Measurements from ENCODE around the gene NIPSNAP2. TPM values are rescaled to one million over a fixed set of nuclear protein-coding genes. Genes with fewer than 3 reads are reported as not detected.

NIPSNAP2 gene
- total and polyA plus RNA-seq, 2 of the 13 experiments (the other 11 are each of a cell fraction or from before 2014, with no cell fraction given) = 40.3 to 61.5 TPM

DNA sequence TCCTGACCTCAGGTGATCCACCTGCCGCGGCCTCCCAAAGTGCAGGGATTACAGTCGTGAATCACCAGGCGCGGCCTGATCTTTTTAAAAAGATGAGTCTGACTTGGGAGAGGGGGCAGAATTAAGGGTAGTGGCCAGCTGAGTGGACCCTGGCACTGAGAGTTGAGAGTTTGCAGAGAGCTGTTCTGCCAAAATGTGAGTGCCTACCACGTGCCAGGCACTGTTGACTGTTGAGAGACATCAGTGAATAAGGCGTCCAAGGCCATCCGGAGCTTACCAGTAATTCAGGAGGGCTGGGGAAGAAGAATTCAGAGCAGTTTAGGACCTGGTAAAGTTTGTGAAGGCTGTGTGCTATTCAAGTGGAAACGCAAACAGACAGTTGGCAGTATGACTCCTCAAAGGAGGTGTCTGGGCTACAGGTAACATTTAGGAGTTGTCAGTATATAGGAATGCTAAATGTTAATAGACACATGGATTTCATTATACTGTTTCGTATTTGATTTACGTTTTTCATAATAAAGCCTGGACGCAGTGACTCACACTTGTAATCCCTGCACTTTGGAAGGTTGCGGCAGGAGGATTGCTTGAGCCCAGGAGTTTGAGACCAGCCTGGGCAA, 1.5 kb downstream of the NIPSNAP2 start (continued):
- TF ChIP-seq SP4 (CRISPR knock-in tag; IDR thresholded peaks at IDR 0.05) = no peak
- no peak for TF ChIP-seq ZSCAN21 (CRISPR knock-in tag; IDR thresholded peaks at IDR 0.05; ENCODE audit: borderline replicate concordance)
- 0 out of 2 replicates have a peak, but pooled peaks have one; percentile 21 for TF ChIP-seq MEF2D (CRISPR knock-in tag; IDR thresholded peaks at IDR 0.05)
- no peak for TF ChIP-seq HMGA1 (CRISPR knock-in tag; conservative IDR thresholded peaks at IDR 0.05)
- TF ChIP-seq MBD4 (IDR thresholded peaks at IDR 0.05; ENCODE audit: borderline replicate concordance, low read length) = no peak
- no peak for TF ChIP-seq MAFG (CRISPR knock-in tag; IDR thresholded peaks at IDR 0.05)
- TF ChIP-seq ZNF501 (CRISPR knock-in tag; IDR thresholded peaks at IDR 0.05) = peak; percentile 18; the same call in 1 of the 2 replicates
- TF ChIP-seq, protein P1, sequence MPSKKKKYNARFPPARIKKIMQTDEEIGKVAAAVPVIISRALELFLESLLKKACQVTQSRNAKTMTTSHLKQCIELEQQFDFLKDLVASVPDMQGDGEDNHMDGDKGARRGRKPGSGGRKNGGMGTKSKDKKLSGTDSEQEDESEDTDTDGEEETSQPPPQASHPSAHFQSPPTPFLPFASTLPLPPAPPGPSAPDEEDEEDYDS (CRISPR knock-in tag; IDR thresholded peaks at IDR 0.05) = no peak
- TF ChIP-seq CSRNP2 (CRISPR knock-in tag; conservative IDR thresholded peaks at IDR 0.05; ENCODE audit: low read depth) = no peak
- TF ChIP-seq FLYWCH1 (CRISPR knock-in tag; IDR thresholded peaks at IDR 0.05) = no peak
- TF ChIP-seq TBX2 (CRISPR knock-in tag; IDR thresholded peaks at IDR 0.05; ENCODE audit: borderline replicate concordance) = no peak
- no peak for TF ChIP-seq ZSCAN29 (CRISPR knock-in tag; conservative IDR thresholded peaks at IDR 0.05)
- TF ChIP-seq, protein P2, sequence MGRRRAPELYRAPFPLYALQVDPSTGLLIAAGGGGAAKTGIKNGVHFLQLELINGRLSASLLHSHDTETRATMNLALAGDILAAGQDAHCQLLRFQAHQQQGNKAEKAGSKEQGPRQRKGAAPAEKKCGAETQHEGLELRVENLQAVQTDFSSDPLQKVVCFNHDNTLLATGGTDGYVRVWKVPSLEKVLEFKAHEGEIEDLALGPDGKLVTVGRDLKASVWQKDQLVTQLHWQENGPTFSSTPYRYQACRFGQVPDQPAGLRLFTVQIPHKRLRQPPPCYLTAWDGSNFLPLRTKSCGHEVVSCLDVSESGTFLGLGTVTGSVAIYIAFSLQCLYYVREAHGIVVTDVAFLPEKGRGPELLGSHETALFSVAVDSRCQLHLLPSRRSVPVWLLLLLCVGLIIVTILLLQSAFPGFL (CRISPR knock-in tag; IDR thresholded peaks at IDR 0.05) = no peak
- no peak for TF ChIP-seq HIVEP1 (CRISPR knock-in tag; IDR thresholded peaks at IDR 0.05)
- TF ChIP-seq, protein P3, sequence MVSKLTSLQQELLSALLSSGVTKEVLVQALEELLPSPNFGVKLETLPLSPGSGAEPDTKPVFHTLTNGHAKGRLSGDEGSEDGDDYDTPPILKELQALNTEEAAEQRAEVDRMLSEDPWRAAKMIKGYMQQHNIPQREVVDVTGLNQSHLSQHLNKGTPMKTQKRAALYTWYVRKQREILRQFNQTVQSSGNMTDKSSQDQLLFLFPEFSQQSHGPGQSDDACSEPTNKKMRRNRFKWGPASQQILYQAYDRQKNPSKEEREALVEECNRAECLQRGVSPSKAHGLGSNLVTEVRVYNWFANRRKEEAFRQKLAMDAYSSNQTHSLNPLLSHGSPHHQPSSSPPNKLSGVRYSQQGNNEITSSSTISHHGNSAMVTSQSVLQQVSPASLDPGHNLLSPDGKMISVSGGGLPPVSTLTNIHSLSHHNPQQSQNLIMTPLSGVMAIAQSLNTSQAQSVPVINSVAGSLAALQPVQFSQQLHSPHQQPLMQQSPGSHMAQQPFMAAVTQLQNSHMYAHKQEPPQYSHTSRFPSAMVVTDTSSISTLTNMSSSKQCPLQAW (CRISPR knock-in tag; IDR thresholded peaks at IDR 0.05) = 0 out of 2 replicates have a peak, but pooled peaks have one; percentile 23
- TF ChIP-seq HNRNPL (IDR thresholded peaks at IDR 0.05; ENCODE audit: low read depth, low read length) = no peak
- TF ChIP-seq ZKSCAN8 (CRISPR knock-in tag; IDR thresholded peaks at IDR 0.05; ENCODE audit: borderline replicate concordance) = no peak
- no peak for TF ChIP-seq KLF9 (CRISPR knock-in tag; IDR thresholded peaks at IDR 0.05; ENCODE audit: low read depth)
- TF ChIP-seq ZNF724P (CRISPR knock-in tag; IDR thresholded peaks at IDR 0.05; ENCODE audit: borderline replicate concordance) = no peak
- no peak for TF ChIP-seq CREB1 (IDR thresholded peaks at IDR 0.05)
- TF ChIP-seq CREB1 (CRISPR knock-in tag; IDR thresholded peaks at IDR 0.05) = no peak
- no peak for TF ChIP-seq ATAD3A (CRISPR knock-in tag; IDR thresholded peaks at IDR 0.05)
- no peak for TF ChIP-seq YEATS4 (CRISPR knock-in tag; IDR thresholded peaks at IDR 0.05; ENCODE audit: borderline replicate concordance)
- TF ChIP-seq MED13 (CRISPR knock-in tag; IDR thresholded peaks at IDR 0.05) = no peak
- no peak for TF ChIP-seq ZNF496 (CRISPR knock-in tag; IDR thresholded peaks at IDR 0.05; ENCODE audit: insufficient replicate concordance)
- no peak for TF ChIP-seq CREM (IDR thresholded peaks at IDR 0.05)
- TF ChIP-seq CREM (CRISPR knock-in tag; IDR thresholded peaks at IDR 0.05) = no peak
- no peak for TF ChIP-seq POGZ (CRISPR knock-in tag; IDR thresholded peaks at IDR 0.05)
- no peak for TF ChIP-seq MBNL3 (CRISPR knock-in tag; conservative IDR thresholded peaks at IDR 0.05)
